GM23338 (cell line): Measurements from ENCODE around the gene FCHSD2. TPM values are rescaled to one million over a fixed set of nuclear protein-coding genes. Genes with fewer than 3 reads are reported as not detected.

Experiments used
- ATAC-seq: fragments of 200-7000 bp; cut with Tn5 transposase; 3 replicates; pipeline ENCODE4 v1.9.1; 2020
- DNase-seq: peaks from one replicate; pipeline ENCODE4 v3.0.0-alpha.2; 2015; ENCODE audit warnings: low spot score
- H2AFZ ChIP-seq: fragments of 200-600 bp; sonication (generic); 2 replicates; pipeline ENCODE4 v1.8.0; 2016; ENCODE audit warnings: antibody characterized with exemption, mild to moderate bottlenecking, moderate library complexity
- H3F3A ChIP-seq: fragments of 200-600 bp; sonication (generic); replicated peaks from 2 replicates; pipeline ENCODE4 v1.8.0; 2017; ENCODE audit warnings: antibody characterized with exemption, mixed run types, low read depth
- H3K27ac ChIP-seq: fragments of 200-600 bp; sonication (generic); 2 replicates; pipeline ENCODE4 v1.6.1; 2016; ENCODE audit warnings: low read depth
- H3K27me3 ChIP-seq: fragments of 200-600 bp; sonication (generic); 2 replicates; pipeline ENCODE4 v1.8.0; 2016; ENCODE audit warnings: mild to moderate bottlenecking, mixed run types, moderate library complexity; ENCODE audit not compliant: insufficient read depth
- H3K36me3 ChIP-seq: fragments of 200-600 bp; sonication (generic); 2 replicates; pipeline ENCODE4 v1.8.0; 2016; ENCODE audit warnings: mild to moderate bottlenecking; ENCODE audit not compliant: insufficient read depth
- H3K4me1 ChIP-seq: fragments of 200-600 bp; sonication (generic); 2 replicates; pipeline ENCODE4 v1.8.0; 2016; ENCODE audit warnings: mild to moderate bottlenecking, moderate library complexity; ENCODE audit not compliant: insufficient read depth
- H3K4me2 ChIP-seq: fragments of 200-600 bp; sonication (generic); 2 replicates; pipeline ENCODE4 v1.7.1; 2017; ENCODE audit warnings: mixed run types
- H3K4me3 ChIP-seq: fragments of 200-600 bp; sonication (generic); 2 replicates; pipeline ENCODE4 v1.6.1; 2016; ENCODE audit warnings: mixed run types
- H3K79me2 ChIP-seq: fragments of 200-600 bp; sonication (generic); replicated peaks from 2 replicates; pipeline ENCODE4 v1.8.0; 2017; ENCODE audit warnings: mild to moderate bottlenecking; ENCODE audit not compliant: insufficient read depth
- H3K9me2 ChIP-seq: fragments of 200-600 bp; sonication (generic); 2 replicates; pipeline ENCODE4 v1.8.0; 2017; ENCODE audit not compliant: insufficient read depth
- H4K20me1 ChIP-seq: fragments of 200-600 bp; sonication (generic); replicated peaks from 2 replicates; pipeline ENCODE4 v1.8.0; 2017; ENCODE audit warnings: mild to moderate bottlenecking; ENCODE audit not compliant: insufficient read depth
- H3K27ac Mint-ChIP-seq: 2 replicates; pipeline ENCODE4 v1.8.0; 2020; ENCODE audit warnings: inconsistent platforms, mild to moderate bottlenecking, moderate library complexity, mixed read lengths
- H3K27me3 Mint-ChIP-seq: 3 replicates; pipeline ENCODE4 v1.8.0; 2022; ENCODE audit warnings: low read depth, mild to moderate bottlenecking, moderate library complexity, mixed read lengths, inconsistent platforms; ENCODE audit not compliant: insufficient read depth, poor library complexity
- H3K36me3 Mint-ChIP-seq: 3 replicates; pipeline ENCODE4 v1.8.0; 2021; ENCODE audit warnings: low read depth, mild to moderate bottlenecking, inconsistent platforms, moderate library complexity, mixed read lengths
- H3K4me1 Mint-ChIP-seq: 3 replicates; pipeline ENCODE4 v1.8.0; 2020; ENCODE audit warnings: mild to moderate bottlenecking, inconsistent platforms, mixed read lengths
- H3K4me3 Mint-ChIP-seq: 3 replicates; pipeline ENCODE4 v1.8.0; 2021; ENCODE audit warnings: moderate library complexity, mild to moderate bottlenecking, inconsistent platforms, mixed read lengths
- H3K9me3 Mint-ChIP-seq: 3 replicates; pipeline ENCODE4 v1.8.0; 2020; ENCODE audit warnings: moderate library complexity, mild to moderate bottlenecking, inconsistent platforms, mixed read lengths
- CREB1 ChIP-seq: fragments of 250-450 bp; sonication (Bioruptor Pico); IDR thresholded peaks from 2 replicates; pipeline ENCODE4 v1.5.0; 2020; ENCODE audit warnings: low read depth, mild to moderate bottlenecking, moderate library complexity
- EZH2 ChIP-seq: fragments of 200-600 bp; sonication (generic); IDR thresholded peaks from one replicate; pipeline ENCODE4 v1.8.0; 2017; ENCODE audit warnings: antibody characterized with exemption, mild to moderate bottlenecking, low read depth; ENCODE audit not compliant: unreplicated experiment
- EZH2phosphoT487 ChIP-seq: fragments of 200-600 bp; sonication (generic); IDR thresholded peaks from one replicate; pipeline ENCODE4 v1.8.1; 2018; ENCODE audit warnings: antibody characterized with exemption; ENCODE audit not compliant: unreplicated experiment
- JUNB ChIP-seq: IDR thresholded peaks from one replicate; pipeline ENCODE4 v1.6.1; 2016; ENCODE audit warnings: antibody characterized with exemption; ENCODE audit not compliant: unreplicated experiment
- NANOG ChIP-seq: IDR thresholded peaks from 2 replicates; pipeline ENCODE4 v1.6.1; 2016; ENCODE audit warnings: antibody characterized with exemption, borderline replicate concordance
- POLR2AphosphoS5 ChIP-seq: IDR thresholded peaks from 2 replicates; pipeline ENCODE4 v1.6.1; 2016; ENCODE audit warnings: antibody characterized with exemption, low read depth
- STAT1 ChIP-seq: IDR thresholded peaks from one replicate; pipeline ENCODE4 v1.6.1; 2016; ENCODE audit warnings: antibody characterized with exemption; ENCODE audit not compliant: unreplicated experiment
- ZNF114 ChIP-seq: fragments of 250-450 bp; sonication (Bioruptor Pico); IDR thresholded peaks from 2 replicates; pipeline ENCODE4 v1.5.0; 2020; ENCODE audit warnings: mild to moderate bottlenecking, moderate library complexity
- ZNF331 ChIP-seq: fragments of 250-450 bp; sonication (Bioruptor Pico); IDR thresholded peaks from 2 replicates; pipeline ENCODE4 v1.5.0; 2020; ENCODE audit warnings: low read depth, mild to moderate bottlenecking, moderate library complexity
- polyA plus RNA-seq: library from polyadenylated mRNA; unstranded; fragments of >200 nt; fragmentation: Nextera tagmentation; extraction: Ambion mirVana; gene quantifications from 2 replicates; pipeline ENCODE4 v1.2.1, GENCODE V29; 2016
- total RNA-seq: library from RNA; depleted of rRNA; stranded (reverse); fragments of >200 nt; shearing (Covaris generic); gene quantifications from 2 replicates; pipeline ENCODE4 v1.2.3, GENCODE V29; 2014
- TF ChIP-seq, protein P1 (sequence below): IDR thresholded peaks from one replicate; pipeline ENCODE4 v1.6.1; 2018; ENCODE audit warnings: antibody characterized with exemption; ENCODE audit not compliant: unreplicated experiment
- TF ChIP-seq, protein P2 (sequence below): IDR thresholded peaks from 2 replicates; pipeline ENCODE4 v1.6.1; 2016; ENCODE audit warnings: antibody characterized with exemption
- TF ChIP-seq, protein P3 (sequence below): fragments of 250-450 bp; sonication (Bioruptor Pico); IDR thresholded peaks from 2 replicates; pipeline ENCODE4 v1.5.0; 2020; ENCODE audit warnings: mild to moderate bottlenecking, moderate library complexity
- TF ChIP-seq, protein P4 (sequence below), 2 experiments: fragments of 200-600 bp in 1 of 2; sonication (generic) in 1 of 2; conservative IDR thresholded peaks; 2 replicates each; pipeline versions ENCODE4 v1.5.1 to v1.6.1; 2016 to 2017; ENCODE audit warnings: antibody characterized with exemption in 2 of 2, low read depth in 2 of 2, mild to moderate bottlenecking in 2 of 2, moderate library complexity in 1 of 2

The FCHSD2 gene
- total and polyA plus RNA-seq, 2 experiments from 2014 or later = 3.6 to 5.2 TPM

DNA sequence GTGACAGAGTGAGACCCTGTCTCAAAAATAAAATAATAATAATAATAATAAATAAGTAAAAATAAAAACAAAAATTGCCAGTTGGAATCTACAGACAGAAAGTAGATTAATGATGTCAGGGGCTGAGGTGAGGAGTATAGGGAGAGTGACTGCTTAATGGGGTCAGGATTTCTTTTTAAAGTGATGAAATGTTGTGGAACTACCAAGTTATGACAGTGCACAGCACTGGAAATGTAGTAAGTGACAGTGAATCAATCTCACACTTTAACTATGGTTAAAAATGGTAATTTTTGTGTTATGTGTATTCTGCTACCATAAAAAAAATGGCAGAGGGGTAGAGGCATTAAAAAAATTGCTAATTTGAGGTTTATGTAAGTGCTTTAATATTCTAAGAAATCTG lies 240.7 kb downstream of the FCHSD2 start:
- no peak for TF ChIP-seq POLR2AphosphoS5
- TF ChIP-seq EZH2 = no peak
- TF ChIP-seq, protein P1, sequence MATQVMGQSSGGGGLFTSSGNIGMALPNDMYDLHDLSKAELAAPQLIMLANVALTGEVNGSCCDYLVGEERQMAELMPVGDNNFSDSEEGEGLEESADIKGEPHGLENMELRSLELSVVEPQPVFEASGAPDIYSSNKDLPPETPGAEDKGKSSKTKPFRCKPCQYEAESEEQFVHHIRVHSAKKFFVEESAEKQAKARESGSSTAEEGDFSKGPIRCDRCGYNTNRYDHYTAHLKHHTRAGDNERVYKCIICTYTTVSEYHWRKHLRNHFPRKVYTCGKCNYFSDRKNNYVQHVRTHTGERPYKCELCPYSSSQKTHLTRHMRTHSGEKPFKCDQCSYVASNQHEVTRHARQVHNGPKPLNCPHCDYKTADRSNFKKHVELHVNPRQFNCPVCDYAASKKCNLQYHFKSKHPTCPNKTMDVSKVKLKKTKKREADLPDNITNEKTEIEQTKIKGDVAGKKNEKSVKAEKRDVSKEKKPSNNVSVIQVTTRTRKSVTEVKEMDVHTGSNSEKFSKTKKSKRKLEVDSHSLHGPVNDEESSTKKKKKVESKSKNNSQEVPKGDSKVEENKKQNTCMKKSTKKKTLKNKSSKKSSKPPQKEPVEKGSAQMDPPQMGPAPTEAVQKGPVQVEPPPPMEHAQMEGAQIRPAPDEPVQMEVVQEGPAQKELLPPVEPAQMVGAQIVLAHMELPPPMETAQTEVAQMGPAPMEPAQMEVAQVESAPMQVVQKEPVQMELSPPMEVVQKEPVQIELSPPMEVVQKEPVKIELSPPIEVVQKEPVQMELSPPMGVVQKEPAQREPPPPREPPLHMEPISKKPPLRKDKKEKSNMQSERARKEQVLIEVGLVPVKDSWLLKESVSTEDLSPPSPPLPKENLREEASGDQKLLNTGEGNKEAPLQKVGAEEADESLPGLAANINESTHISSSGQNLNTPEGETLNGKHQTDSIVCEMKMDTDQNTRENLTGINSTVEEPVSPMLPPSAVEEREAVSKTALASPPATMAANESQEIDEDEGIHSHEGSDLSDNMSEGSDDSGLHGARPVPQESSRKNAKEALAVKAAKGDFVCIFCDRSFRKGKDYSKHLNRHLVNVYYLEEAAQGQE = no peak
- TF ChIP-seq ZNF331 = no peak
- TF ChIP-seq, protein P2, sequence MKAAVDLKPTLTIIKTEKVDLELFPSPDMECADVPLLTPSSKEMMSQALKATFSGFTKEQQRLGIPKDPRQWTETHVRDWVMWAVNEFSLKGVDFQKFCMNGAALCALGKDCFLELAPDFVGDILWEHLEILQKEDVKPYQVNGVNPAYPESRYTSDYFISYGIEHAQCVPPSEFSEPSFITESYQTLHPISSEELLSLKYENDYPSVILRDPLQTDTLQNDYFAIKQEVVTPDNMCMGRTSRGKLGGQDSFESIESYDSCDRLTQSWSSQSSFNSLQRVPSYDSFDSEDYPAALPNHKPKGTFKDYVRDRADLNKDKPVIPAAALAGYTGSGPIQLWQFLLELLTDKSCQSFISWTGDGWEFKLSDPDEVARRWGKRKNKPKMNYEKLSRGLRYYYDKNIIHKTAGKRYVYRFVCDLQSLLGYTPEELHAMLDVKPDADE = no peak
- TF ChIP-seq, protein P3, sequence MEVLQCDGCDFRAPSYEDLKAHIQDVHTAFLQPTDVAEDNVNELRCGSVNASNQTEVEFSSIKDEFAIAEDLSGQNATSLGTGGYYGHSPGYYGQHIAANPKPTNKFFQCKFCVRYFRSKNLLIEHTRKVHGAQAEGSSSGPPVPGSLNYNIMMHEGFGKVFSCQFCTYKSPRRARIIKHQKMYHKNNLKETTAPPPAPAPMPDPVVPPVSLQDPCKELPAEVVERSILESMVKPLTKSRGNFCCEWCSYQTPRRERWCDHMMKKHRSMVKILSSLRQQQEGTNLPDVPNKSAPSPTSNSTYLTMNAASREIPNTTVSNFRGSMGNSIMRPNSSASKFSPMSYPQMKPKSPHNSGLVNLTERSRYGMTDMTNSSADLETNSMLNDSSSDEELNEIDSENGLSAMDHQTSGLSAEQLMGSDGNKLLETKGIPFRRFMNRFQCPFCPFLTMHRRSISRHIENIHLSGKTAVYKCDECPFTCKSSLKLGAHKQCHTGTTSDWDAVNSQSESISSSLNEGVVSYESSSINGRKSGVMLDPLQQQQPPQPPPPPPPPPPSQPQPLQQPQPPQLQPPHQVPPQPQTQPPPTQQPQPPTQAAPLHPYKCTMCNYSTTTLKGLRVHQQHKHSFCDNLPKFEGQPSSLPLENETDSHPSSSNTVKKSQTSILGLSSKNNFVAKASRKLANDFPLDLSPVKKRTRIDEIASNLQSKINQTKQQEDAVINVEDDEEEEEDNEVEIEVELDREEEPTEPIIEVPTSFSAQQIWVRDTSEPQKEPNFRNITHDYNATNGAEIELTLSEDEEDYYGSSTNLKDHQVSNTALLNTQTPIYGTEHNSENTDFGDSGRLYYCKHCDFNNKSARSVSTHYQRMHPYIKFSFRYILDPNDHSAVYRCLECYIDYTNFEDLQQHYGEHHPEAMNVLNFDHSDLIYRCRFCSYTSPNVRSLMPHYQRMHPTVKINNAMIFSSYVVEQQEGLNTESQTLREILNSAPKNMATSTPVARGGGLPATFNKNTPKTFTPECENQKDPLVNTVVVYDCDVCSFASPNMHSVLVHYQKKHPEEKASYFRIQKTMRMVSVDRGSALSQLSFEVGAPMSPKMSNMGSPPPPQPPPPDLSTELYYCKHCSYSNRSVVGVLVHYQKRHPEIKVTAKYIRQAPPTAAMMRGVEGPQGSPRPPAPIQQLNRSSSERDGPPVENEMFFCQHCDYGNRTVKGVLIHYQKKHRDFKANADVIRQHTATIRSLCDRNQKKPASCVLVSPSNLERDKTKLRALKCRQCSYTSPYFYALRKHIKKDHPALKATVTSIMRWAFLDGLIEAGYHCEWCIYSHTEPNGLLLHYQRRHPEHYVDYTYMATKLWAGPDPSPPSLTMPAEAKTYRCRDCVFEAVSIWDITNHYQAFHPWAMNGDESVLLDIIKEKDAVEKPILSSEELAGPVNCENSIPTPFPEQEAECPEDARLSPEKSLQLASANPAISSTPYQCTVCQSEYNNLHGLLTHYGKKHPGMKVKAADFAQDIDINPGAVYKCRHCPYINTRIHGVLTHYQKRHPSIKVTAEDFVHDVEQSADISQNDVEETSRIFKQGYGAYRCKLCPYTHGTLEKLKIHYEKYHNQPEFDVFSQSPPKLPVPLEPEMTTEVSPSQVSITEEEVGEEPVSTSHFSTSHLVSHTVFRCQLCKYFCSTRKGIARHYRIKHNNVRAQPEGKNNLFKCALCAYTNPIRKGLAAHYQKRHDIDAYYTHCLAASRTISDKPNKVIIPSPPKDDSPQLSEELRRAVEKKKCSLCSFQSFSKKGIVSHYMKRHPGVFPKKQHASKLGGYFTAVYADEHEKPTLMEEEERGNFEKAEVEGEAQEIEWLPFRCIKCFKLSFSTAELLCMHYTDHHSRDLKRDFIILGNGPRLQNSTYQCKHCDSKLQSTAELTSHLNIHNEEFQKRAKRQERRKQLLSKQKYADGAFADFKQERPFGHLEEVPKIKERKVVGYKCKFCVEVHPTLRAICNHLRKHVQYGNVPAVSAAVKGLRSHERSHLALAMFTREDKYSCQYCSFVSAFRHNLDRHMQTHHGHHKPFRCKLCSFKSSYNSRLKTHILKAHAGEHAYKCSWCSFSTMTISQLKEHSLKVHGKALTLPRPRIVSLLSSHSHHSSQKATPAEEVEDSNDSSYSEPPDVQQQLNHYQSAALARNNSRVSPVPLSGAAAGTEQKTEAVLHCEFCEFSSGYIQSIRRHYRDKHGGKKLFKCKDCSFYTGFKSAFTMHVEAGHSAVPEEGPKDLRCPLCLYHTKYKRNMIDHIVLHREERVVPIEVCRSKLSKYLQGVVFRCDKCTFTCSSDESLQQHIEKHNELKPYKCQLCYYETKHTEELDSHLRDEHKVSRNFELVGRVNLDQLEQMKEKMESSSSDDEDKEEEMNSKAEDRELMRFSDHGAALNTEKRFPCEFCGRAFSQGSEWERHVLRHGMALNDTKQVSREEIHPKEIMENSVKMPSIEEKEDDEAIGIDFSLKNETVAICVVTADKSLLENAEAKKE = no peak
- TF ChIP-seq EZH2phosphoT487 = no peak
- TF ChIP-seq JUNB = no peak
- TF ChIP-seq STAT1 = no peak
- no peak for TF ChIP-seq CREB1 (CRISPR knock-in tag)
- TF ChIP-seq ZNF114 (CRISPR knock-in tag) = no peak
- no peak for TF ChIP-seq NANOG
- TF ChIP-seq, protein P4, sequence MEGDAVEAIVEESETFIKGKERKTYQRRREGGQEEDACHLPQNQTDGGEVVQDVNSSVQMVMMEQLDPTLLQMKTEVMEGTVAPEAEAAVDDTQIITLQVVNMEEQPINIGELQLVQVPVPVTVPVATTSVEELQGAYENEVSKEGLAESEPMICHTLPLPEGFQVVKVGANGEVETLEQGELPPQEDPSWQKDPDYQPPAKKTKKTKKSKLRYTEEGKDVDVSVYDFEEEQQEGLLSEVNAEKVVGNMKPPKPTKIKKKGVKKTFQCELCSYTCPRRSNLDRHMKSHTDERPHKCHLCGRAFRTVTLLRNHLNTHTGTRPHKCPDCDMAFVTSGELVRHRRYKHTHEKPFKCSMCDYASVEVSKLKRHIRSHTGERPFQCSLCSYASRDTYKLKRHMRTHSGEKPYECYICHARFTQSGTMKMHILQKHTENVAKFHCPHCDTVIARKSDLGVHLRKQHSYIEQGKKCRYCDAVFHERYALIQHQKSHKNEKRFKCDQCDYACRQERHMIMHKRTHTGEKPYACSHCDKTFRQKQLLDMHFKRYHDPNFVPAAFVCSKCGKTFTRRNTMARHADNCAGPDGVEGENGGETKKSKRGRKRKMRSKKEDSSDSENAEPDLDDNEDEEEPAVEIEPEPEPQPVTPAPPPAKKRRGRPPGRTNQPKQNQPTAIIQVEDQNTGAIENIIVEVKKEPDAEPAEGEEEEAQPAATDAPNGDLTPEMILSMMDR (conservative IDR thresholded peaks at IDR 0.05; ENCODE audit: low read depth in 2 of 2) = no peak
- Histone ChIP-seq H3K27ac (no peak overlapping the region), H3K36me3 (no peaks in the 10 kb centered on the region), H2AFZ (no peak overlapping the region), H3F3A (no peaks in the 10 kb centered on the region), H3K4me1 (peaks cover 25% of the 10 kb centered on the region), H3K4me2 (no peak overlapping the region), H4K20me1 (no peaks in the 10 kb centered on the region), H3K4me3 (no peak overlapping the region), H3K27me3 (no peaks in the 10 kb centered on the region), H3K79me2 (no peaks in the 10 kb centered on the region), H3K9me2 (no peaks in the 10 kb centered on the region)
- ATAC-seq (no peak), DNase-seq (no peak)
- no peaks in the 10 kb centered on the region for H3K36me3 Mint-ChIP-seq
- H3K27me3 Mint-ChIP-seq = no peaks in the 10 kb centered on the region
- no peak overlapping the region for H3K4me3 Mint-ChIP-seq
- H3K9me3 Mint-ChIP-seq = peaks cover 5% of the 10 kb centered on the region; the same call in 2 of the 3 replicates
- H3K4me1 Mint-ChIP-seq = peaks cover 17% of the 10 kb centered on the region
- H3K27ac Mint-ChIP-seq = no peak overlapping the region
